ENCODE measurements around the gene EHD1. TPM values are rescaled to one million over a fixed set of nuclear protein-coding genes. Genes with fewer than 3 reads are reported as not detected.
A peak's percentile ranks its signal among the peaks of the same experiment; 100 is the strongest.

EHD1 gene
- total and polyA plus RNA-seq, 9 donors: 14.3 to 87.8 (median 33.5) TPM

DNA sequence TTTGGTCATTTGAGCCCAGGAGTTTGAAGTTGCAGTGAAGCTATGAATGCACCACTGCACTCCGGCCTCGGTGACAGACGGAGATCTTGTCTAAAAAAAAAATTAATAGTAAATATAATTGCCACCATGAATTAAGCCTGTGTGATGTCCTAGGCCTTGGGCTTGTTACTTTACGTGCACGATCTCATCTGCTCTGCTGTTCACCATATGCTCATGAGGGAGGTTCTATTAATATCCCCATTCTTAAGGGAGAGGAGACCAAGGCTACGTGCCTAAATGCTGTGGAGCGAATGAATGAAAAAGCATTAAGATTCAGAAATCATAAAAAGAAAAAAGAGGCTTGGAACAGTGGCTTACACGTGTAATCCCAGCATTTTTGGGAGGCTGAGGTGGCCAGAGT is 41.2 kb upstream of the EHD1 start:
- DNase-seq: no peak
- Histone ChIP-seq H3K27me3 (no peaks in the 10 kb centered on the region), H3K27ac (no peak overlapping the region), H3K9me3 (no peaks in the 10 kb centered on the region), H3K4me1 (ENCODE audit: insufficient read depth) (peaks cover 6% of the 10 kb centered on the region), H3K4me3 (no peak overlapping the region), H3K36me3 (no peaks in the 10 kb centered on the region)
- no peak for TF ChIP-seq POLR2A (IDR thresholded peaks at IDR 0.05)
- TF ChIP-seq EP300 (IDR thresholded peaks at IDR 0.05): no peak
- no peak for TF ChIP-seq CTCF (IDR thresholded peaks at IDR 0.05)
- 81 to 84% (median 83%) methylated on average over 8 of the region's 8 CpGs for WGBS, 3 donors
- intact Hi-C loops (cut with DNase I): loop anchor here in 1 of 4 donors (10.0 kb wide), 1 partner anchor 195 kb away; the partner anchor contains the start of genes TM7SF2 and ZNHIT2

DNA sequence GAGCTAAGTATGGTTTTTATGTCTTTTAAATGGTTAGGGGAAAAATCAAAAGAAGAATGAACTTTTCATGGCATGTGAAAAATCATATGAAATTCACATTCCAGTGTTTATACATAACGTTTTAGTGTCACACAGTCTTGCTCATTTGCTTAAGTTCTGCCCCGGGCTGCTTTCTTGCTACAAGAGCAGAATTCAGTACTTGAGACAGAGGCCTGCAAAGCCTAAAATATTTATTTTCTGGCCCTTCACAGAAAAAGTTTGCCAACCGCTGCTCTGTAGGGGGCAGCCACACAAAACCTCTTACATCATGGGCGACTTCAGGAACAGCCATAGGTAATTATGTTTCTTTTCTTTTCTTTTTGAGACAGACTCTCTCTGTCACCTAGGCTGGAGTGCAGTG is 39.6 kb upstream of the EHD1 start:
- no peak for TF ChIP-seq EP300 (IDR thresholded peaks at IDR 0.05)
- no peak for TF ChIP-seq CTCF (IDR thresholded peaks at IDR 0.05)
- TF ChIP-seq POLR2A (IDR thresholded peaks at IDR 0.05): no peak
- Histone ChIP-seq H3K4me3 (peak overlapping the region; percentile 32), H3K4me1 (ENCODE audit: insufficient read depth) (peaks cover 6% of the 10 kb centered on the region), H3K9me3 (no peaks in the 10 kb centered on the region), H3K27ac (peak overlapping the region in 1 of 2 donors; percentile 62), H3K36me3 (no peaks in the 10 kb centered on the region), H3K27me3 (no peaks in the 10 kb centered on the region)
- 10 to 19% (median 13%) methylated on average over 4 of the region's 4 CpGs for WGBS, 3 donors
- intact Hi-C loops (cut with DNase I): loop anchor here in 1 of 4 donors (10.0 kb wide), 1 partner anchor 197 kb away; the partner anchor contains the start of genes TM7SF2 and ZNHIT2
- peak in 1 of 5 donors; percentile 15 for DNase-seq

GRCh38 chr11:64917663-64917995 is 39.2 kb upstream of the EHD1 start:
- H3K27me3 ChIP-seq: no peaks in the 10 kb centered on the region
- no peaks in the 10 kb centered on the region for H3K9me3 ChIP-seq
- WGBS, 3 donors: 1 to 5% (median 3%) methylated on average over 6 of the region's 6 CpGs
- H3K4me1 ChIP-seq (ENCODE audit: insufficient read depth): peaks cover 6% of the 10 kb centered on the region
- TF ChIP-seq CTCF (IDR thresholded peaks at IDR 0.05): no peak
- no peak for TF ChIP-seq EP300 (IDR thresholded peaks at IDR 0.05)
- peak; percentile 30 for TF ChIP-seq POLR2A (IDR thresholded peaks at IDR 0.05)
- intact Hi-C loops (cut with DNase I): loop anchor here in 1 of 4 donors (10.0 kb wide), 1 partner anchor 197 kb away; the partner anchor contains the start of genes TM7SF2 and ZNHIT2
- peak overlapping the region; percentile 32 for H3K4me3 ChIP-seq
- H3K36me3 ChIP-seq: no peaks in the 10 kb centered on the region
- DNase-seq: no peak
- peak overlapping the region in 1 of 2 donors; percentile 62 for H3K27ac ChIP-seq

DNA sequence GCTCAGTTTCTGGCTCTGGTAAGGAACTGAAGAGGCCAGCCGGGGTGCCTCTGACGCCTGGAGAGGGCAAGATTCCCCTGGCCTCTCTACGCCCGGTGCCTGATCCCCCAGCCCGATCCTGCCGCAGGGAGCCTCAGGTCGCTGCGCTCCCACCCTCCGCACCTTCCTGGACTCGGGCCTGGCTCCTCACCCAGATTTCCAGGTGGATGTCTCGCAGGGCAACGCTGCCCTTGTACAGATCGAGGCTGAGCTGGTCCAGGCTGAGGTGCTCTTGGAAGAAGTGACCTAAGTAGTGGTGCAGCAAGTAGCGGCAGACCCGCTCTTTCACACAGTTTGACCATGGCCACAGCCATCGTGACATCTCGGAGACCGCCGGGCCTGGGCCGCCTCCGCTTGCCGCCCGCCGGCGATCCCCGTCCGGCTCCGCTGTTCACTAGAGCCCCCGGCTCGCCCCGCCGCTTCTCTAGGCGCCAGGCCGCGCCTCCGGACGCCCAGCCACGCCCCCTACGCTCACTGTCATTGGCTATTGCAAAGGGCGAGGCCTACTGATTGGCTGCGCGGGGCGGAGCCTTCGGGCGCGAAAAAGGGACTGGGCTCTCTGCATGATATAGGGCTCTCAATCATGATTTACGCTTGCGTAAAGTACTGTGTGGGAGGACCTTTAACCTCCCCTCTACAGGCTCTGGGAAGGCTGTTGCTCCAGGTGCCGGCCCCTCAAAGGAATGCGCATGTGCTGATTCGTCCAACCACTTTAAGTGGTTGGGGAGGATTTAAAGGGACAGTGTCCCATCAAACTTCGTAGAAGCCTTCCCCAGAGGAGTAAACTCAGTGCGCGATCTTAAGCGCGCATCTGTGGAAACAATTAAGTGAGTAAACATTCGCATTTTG is 38.6 kb upstream of the EHD1 start, which contains the start of gene ATG2A:
ATG2A (minus strand) TSS at position 435 of the 888 bp plus-strand sequence; CDS start at position 361, 74 bp downstream.
- 0 to 1% (median 1%) methylated on average over 53 to 57 of the region's 57 CpGs for WGBS, 3 donors
- no peak for TF ChIP-seq EP300 (IDR thresholded peaks at IDR 0.05)
- peak; percentile 80 for TF ChIP-seq POLR2A (IDR thresholded peaks at IDR 0.05)
- no peak for TF ChIP-seq CTCF (IDR thresholded peaks at IDR 0.05)
- no peaks in the 10 kb centered on the region for H3K9me3 ChIP-seq
- peaks cover 6% of the 10 kb centered on the region for H3K4me1 ChIP-seq (ENCODE audit: insufficient read depth)
- H3K4me3 ChIP-seq: peak within 1 kb of the TSS; percentile 99
- H3K27me3 ChIP-seq: no peaks in the 10 kb centered on the region
- no peaks in the 10 kb centered on the region for H3K36me3 ChIP-seq
- DNase-seq: peak; percentile 99
- intact Hi-C loops (cut with DNase I): loop anchor here in 1 of 4 donors (10.0 kb wide), 1 partner anchor 198 kb away; the partner anchor contains the start of genes TM7SF2 and ZNHIT2
- H3K27ac ChIP-seq: peak within 1 kb of the TSS; percentile 58 to 64

Data from ovary (tissue), 9 donors.